SU-DHL-6 (cell line): ENCODE results near the gene MOV10L1.
A peak's percentile ranks its signal among the peaks of the same experiment; 100 is the strongest.

Experiments
- H2AFZ ChIP-seq: fragments of 200-600 bp; sonication (generic); 2 replicates; pipeline ENCODE4 v1.6.1; 2014; ENCODE audit warnings: low read depth, mild to moderate bottlenecking, moderate library complexity, mixed read lengths, antibody characterized with exemption, low read length; ENCODE audit not compliant: severe bottlenecking
- H3F3A ChIP-seq: fragments of 200-600 bp; shearing (Covaris generic); 2 replicates; pipeline ENCODE4 v1.6.0; 2016; ENCODE audit warnings: antibody characterized with exemption, mild to moderate bottlenecking; ENCODE audit not compliant: insufficient read depth
- H3K27ac ChIP-seq: fragments of 200-600 bp; sonication (generic); 2 replicates; pipeline ENCODE4 v1.5.1; 2016; ENCODE audit warnings: low read depth, mild to moderate bottlenecking, low read length, moderate library complexity, mixed read lengths
- H3K27me3 ChIP-seq: fragments of 200-600 bp; sonication (generic), shearing (Covaris generic); 2 replicates; pipeline ENCODE4 v1.6.0; 2014; ENCODE audit warnings: mild to moderate bottlenecking, low read length
- H3K36me3 ChIP-seq: fragments of 200-600 bp; sonication (generic); 2 replicates; pipeline ENCODE4 v1.6.1; 2014; ENCODE audit warnings: mild to moderate bottlenecking, low read length, mixed read lengths
- H3K4me2 ChIP-seq: fragments of 300-600, 200-600 bp; shearing (Covaris generic), sonication (generic); 2 replicates; pipeline ENCODE4 v1.6.0; 2014; ENCODE audit warnings: low read length, low read depth, mild to moderate bottlenecking; ENCODE audit not compliant: poor library complexity, severe bottlenecking
- H3K4me3 ChIP-seq: fragments of 200-600 bp; sonication (generic); 2 replicates; pipeline ENCODE4 v1.5.1; 2014; ENCODE audit warnings: antibody characterized with exemption, low read length, mild to moderate bottlenecking, mixed read lengths; ENCODE audit not compliant: insufficient read depth, poor library complexity, severe bottlenecking
- H3K79me2 ChIP-seq: fragments of 200-600 bp; sonication (generic); 2 replicates; pipeline ENCODE4 v1.6.1; 2014; ENCODE audit warnings: mild to moderate bottlenecking, low read length, moderate library complexity; ENCODE audit not compliant: insufficient read depth
- H3K9ac ChIP-seq: fragments of 200-600 bp; sonication (generic); 2 replicates; pipeline ENCODE4 v1.7.0; 2014; ENCODE audit warnings: mild to moderate bottlenecking, low read length
- H3K9me2 ChIP-seq: fragments of 200-600 bp; sonication (generic); replicated peaks from 2 replicates; pipeline ENCODE4 v1.6.1; 2014; ENCODE audit warnings: low read length; ENCODE audit not compliant: insufficient read depth
- H3K9me3 ChIP-seq: fragments of 200-600 bp; sonication (generic); 2 replicates; pipeline ENCODE4 v1.6.1; 2014; ENCODE audit warnings: low read length, mixed read lengths; ENCODE audit not compliant: insufficient read depth
- H4K20me1 ChIP-seq: fragments of 200-600 bp; sonication (generic); 2 replicates; pipeline ENCODE4 v1.6.1; 2014; ENCODE audit warnings: low read depth, mild to moderate bottlenecking, antibody characterized with exemption, low read length, moderate library complexity, mixed read lengths
- EZH2phosphoT487 ChIP-seq: fragments of 200-600 bp; sonication (generic), shearing (Covaris generic); conservative IDR thresholded peaks from 2 replicates; pipeline ENCODE4 v1.6.1; 2018; ENCODE audit warnings: mild to moderate bottlenecking, antibody characterized with exemption, low read length, moderate library complexity, mixed read lengths
- TF ChIP-seq, protein P1 (sequence below): fragments of 200-600 bp; sonication (generic); IDR thresholded peaks from one replicate; pipeline ENCODE4 v1.5.1; 2017; ENCODE audit warnings: antibody characterized with exemption, mild to moderate bottlenecking, low read length, moderate library complexity; ENCODE audit not compliant: insufficient read depth, poor library complexity, severe bottlenecking

The MOV10L1 gene

GRCh38 chr22:50190941-50191741 is 101.3 kb downstream of the MOV10L1 start:
- TF ChIP-seq, protein P1, sequence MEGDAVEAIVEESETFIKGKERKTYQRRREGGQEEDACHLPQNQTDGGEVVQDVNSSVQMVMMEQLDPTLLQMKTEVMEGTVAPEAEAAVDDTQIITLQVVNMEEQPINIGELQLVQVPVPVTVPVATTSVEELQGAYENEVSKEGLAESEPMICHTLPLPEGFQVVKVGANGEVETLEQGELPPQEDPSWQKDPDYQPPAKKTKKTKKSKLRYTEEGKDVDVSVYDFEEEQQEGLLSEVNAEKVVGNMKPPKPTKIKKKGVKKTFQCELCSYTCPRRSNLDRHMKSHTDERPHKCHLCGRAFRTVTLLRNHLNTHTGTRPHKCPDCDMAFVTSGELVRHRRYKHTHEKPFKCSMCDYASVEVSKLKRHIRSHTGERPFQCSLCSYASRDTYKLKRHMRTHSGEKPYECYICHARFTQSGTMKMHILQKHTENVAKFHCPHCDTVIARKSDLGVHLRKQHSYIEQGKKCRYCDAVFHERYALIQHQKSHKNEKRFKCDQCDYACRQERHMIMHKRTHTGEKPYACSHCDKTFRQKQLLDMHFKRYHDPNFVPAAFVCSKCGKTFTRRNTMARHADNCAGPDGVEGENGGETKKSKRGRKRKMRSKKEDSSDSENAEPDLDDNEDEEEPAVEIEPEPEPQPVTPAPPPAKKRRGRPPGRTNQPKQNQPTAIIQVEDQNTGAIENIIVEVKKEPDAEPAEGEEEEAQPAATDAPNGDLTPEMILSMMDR = no peak
- no peak for TF ChIP-seq EZH2phosphoT487
- Histone ChIP-seq H3K79me2 (peaks cover 39% of the 10 kb centered on the region), H2AFZ (no peak overlapping the region), H3F3A (peaks cover 68% of the 10 kb centered on the region), H3K4me3 (peak overlapping the region; percentile 42), H3K9me2 (no peaks in the 10 kb centered on the region), H3K36me3 (no peaks in the 10 kb centered on the region), H3K27ac (peak overlapping the region; percentile 99), H4K20me1 (no peaks in the 10 kb centered on the region), H3K4me2 (peak overlapping the region; percentile 87), H3K27me3 (no peaks in the 10 kb centered on the region), H3K9ac (peak overlapping the region; percentile 99), H3K9me3 (no peaks in the 10 kb centered on the region)

DNA sequence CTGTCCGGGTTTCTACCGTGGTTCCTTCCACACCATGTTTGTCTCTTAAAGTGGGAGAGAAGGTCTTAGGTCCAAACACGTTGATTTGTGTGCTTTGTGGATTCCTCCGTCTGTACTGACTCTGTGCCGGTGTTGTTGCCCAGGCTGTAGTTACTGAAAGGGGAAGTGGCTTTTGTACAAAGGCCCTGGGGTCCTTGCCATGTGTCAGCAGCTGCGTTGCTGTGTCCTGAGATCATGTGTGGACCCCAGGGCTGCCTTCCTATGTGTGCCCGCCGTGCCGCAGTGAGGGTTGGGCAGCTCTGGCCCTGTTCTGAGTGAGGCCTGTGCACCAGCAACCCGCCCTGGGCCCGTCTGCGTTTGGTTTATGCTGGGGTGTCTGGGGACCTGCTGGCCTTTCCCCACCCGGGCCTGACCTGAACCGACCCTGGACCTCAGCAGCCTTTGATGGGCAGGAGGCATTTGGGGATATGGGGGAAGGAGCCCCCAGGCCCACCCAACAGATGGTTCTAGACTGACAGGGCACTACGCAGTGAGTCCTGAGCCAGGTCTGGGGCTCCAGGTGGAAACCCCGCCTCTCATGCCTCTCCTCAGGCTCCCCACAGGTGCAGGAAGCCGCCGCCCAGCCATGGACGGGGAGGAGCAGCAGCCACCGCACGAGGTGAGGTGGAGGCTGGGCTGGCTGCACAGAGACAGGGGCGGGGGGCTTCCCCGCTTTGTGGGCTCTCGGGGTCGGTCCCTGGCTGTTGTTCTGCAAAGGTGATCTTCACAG is 102.8 kb downstream of the MOV10L1 start:
- Histone ChIP-seq H3K79me2 (peaks cover 26% of the 10 kb centered on the region), H2AFZ (no peak overlapping the region), H3K9me2 (no peaks in the 10 kb centered on the region), H3K4me2 (peak overlapping the region; percentile 87), H3K27me3 (no peaks in the 10 kb centered on the region), H3K27ac (peak overlapping the region; percentile 99), H3K4me3 (peak overlapping the region; percentile 45), H4K20me1 (no peaks in the 10 kb centered on the region), H3K36me3 (no peaks in the 10 kb centered on the region), H3K9ac (peak overlapping the region; percentile 76), H3K9me3 (no peaks in the 10 kb centered on the region), H3F3A (peaks cover 57% of the 10 kb centered on the region)
- TF ChIP-seq EZH2phosphoT487 = no peak
- TF ChIP-seq, protein P1 = no peak

DNA sequence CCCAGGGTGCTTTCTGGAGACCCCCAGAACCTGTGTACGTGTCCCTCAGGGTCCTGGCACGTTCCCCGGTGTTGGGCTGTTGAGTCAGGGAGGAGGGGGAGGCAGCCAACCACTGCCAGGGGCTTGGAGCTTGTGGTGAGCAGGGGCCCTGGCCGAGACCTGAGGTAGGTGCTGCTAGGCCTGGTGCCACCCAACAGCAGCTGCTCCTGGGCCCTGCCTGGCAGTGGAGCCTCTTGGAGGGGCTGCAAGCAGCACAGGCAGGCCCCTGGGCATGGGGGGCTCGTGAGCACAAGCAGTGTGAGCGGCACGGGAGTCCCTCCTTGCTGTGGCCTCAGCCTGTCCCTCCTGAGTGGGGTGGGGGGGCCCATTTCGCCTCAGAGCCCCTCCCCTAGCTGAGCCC is 103.8 kb downstream of the MOV10L1 start:
- Histone ChIP-seq H3K4me2 (peak overlapping the region; percentile 87), H4K20me1 (no peaks in the 10 kb centered on the region), H3K9me2 (no peaks in the 10 kb centered on the region), H3K9me3 (no peaks in the 10 kb centered on the region), H3K4me3 (no peak overlapping the region), H3K79me2 (peaks cover 20% of the 10 kb centered on the region), H3F3A (peaks cover 52% of the 10 kb centered on the region), H3K9ac (peak overlapping the region; percentile 76; the same call in 1 of the 2 replicates), H3K27me3 (no peaks in the 10 kb centered on the region), H3K36me3 (no peaks in the 10 kb centered on the region), H3K27ac (peak overlapping the region; percentile 99), H2AFZ (no peak overlapping the region)
- TF ChIP-seq EZH2phosphoT487 = no peak
- TF ChIP-seq, protein P1 = no peak
